ENCODE measurements around the gene PLCB1. TPM values are rescaled to one million over a fixed set of nuclear protein-coding genes. Genes with fewer than 3 reads are reported as not detected.
A peak's percentile ranks its signal among the peaks of the same experiment; 100 is the strongest.

PLCB1 gene
- total and polyA plus RNA-seq, 2 donors (not counting 1 experiment from before 2014, with no cell fraction given): 13.4 to 23.3 TPM

DNA sequence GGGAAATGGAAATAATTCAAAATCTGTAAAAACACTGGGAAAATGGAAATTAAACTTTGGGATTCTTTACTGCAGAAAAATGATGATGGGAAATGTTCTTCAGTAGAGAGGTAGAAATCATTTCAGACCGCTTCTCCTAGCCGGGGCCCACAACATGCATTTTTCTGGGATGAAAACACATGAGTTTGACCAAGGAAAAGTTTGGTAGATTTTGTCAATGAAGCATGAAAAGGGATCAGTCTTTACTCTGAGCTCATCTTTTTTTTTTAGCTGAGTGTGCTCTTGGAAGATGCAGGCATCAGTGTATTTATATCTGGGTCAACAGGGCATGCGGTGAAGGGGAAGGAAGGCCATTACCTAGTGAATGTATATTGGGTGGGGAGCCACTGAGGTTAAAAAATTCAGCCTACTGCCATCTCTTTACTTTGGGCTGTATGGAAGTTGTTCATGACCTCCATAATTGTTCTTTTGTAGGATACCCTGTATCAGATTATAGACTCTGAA is 36.8 kb downstream of the PLCB1 start:
- H3K36me3 ChIP-seq (ENCODE audit: control insufficient read depth, insufficient read depth, low read length): no peaks in the 10 kb centered on the region
- no peak overlapping the region for H3K9ac ChIP-seq (ENCODE audit: insufficient read depth, low read length)
- H3K4me1 ChIP-seq (ENCODE audit: control insufficient read depth, extremely low read depth, insufficient read depth, low read length): no peaks in the 10 kb centered on the region
- H3K4me3 ChIP-seq (replicated peaks in 1 of 4; ENCODE audit: control extremely low read depth in 1 of 4, insufficient read depth in 1 of 4, low read depth in 3 of 4, low read length in 4 of 4): no peak overlapping the region
- H2AFZ ChIP-seq (ENCODE audit: low read length): no peak overlapping the region
- H3K4me2 ChIP-seq (ENCODE audit: extremely low read depth, insufficient read depth, low read length): no peak overlapping the region
- TF ChIP-seq EZH2 (IDR thresholded peaks at IDR 0.05; ENCODE audit: low read length, missing control alignments): no peak
- TF ChIP-seq, protein P1, sequence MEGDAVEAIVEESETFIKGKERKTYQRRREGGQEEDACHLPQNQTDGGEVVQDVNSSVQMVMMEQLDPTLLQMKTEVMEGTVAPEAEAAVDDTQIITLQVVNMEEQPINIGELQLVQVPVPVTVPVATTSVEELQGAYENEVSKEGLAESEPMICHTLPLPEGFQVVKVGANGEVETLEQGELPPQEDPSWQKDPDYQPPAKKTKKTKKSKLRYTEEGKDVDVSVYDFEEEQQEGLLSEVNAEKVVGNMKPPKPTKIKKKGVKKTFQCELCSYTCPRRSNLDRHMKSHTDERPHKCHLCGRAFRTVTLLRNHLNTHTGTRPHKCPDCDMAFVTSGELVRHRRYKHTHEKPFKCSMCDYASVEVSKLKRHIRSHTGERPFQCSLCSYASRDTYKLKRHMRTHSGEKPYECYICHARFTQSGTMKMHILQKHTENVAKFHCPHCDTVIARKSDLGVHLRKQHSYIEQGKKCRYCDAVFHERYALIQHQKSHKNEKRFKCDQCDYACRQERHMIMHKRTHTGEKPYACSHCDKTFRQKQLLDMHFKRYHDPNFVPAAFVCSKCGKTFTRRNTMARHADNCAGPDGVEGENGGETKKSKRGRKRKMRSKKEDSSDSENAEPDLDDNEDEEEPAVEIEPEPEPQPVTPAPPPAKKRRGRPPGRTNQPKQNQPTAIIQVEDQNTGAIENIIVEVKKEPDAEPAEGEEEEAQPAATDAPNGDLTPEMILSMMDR (conservative IDR thresholded peaks at IDR 0.05 in 1 of 2, IDR thresholded peaks at IDR 0.05 in 1 of 2; ENCODE audit: low read depth in 1 of 2, low read length in 2 of 2): no peak
- H4K20me1 ChIP-seq (ENCODE audit: control insufficient read depth, extremely low read depth, insufficient read depth, low read length): no peaks in the 10 kb centered on the region
- peak in 1 of 2 donors; percentile 18 for DNase-seq (ENCODE audit: low read depth in 2 of 2)
- no peaks in the 10 kb centered on the region for H3K27me3 ChIP-seq (ENCODE audit: control insufficient read depth, insufficient read depth, low read length)
- no peaks in the 10 kb centered on the region for H3K9me3 ChIP-seq (ENCODE audit: control insufficient read depth, insufficient read depth, low read depth, low read length)
- no peak overlapping the region for H3K27ac ChIP-seq (ENCODE audit: insufficient read depth, low read length)
- no peaks in the 10 kb centered on the region for H3K79me2 ChIP-seq (ENCODE audit: control insufficient read depth, insufficient read depth, low read length)

DNA sequence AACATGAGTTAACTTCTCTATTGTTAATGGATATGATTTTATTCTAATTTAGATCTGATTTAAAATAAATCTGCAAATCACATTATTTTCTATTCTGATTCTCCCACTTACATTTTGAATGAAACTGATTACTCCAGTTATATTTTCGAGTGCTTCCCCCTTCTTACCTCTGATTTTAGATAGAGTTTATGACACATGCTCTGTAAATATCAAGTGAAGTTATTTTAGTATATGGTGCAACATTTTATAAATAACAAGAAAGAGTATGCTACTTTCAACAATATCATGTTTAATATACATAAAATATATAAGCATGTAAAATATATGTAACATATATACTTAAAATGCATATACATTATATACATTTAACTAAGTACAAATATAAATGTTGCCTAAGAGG is 38.9 kb downstream of the PLCB1 start:
- TF ChIP-seq EZH2 (IDR thresholded peaks at IDR 0.05; ENCODE audit: low read length, missing control alignments): no peak
- TF ChIP-seq, protein P1 (conservative IDR thresholded peaks at IDR 0.05 in 1 of 2, IDR thresholded peaks at IDR 0.05 in 1 of 2; ENCODE audit: low read depth in 1 of 2, low read length in 2 of 2): no peak
- Histone ChIP-seq H3K4me3 (replicated peaks in 1 of 4; ENCODE audit: control extremely low read depth in 1 of 4, insufficient read depth in 1 of 4, low read depth in 3 of 4, low read length in 4 of 4) (no peak overlapping the region), H3K4me1 (ENCODE audit: control insufficient read depth, extremely low read depth, insufficient read depth, low read length) (no peaks in the 10 kb centered on the region), H3K27ac (ENCODE audit: insufficient read depth, low read length) (no peak overlapping the region), H3K79me2 (ENCODE audit: control insufficient read depth, insufficient read depth, low read length) (no peaks in the 10 kb centered on the region), H3K9me3 (ENCODE audit: control insufficient read depth, insufficient read depth, low read depth, low read length) (no peaks in the 10 kb centered on the region), H3K27me3 (ENCODE audit: control insufficient read depth, insufficient read depth, low read length) (no peaks in the 10 kb centered on the region), H3K36me3 (ENCODE audit: control insufficient read depth, insufficient read depth, low read length) (no peaks in the 10 kb centered on the region), H3K9ac (ENCODE audit: insufficient read depth, low read length) (no peak overlapping the region), H4K20me1 (ENCODE audit: control insufficient read depth, extremely low read depth, insufficient read depth, low read length) (no peaks in the 10 kb centered on the region), H2AFZ (ENCODE audit: low read length) (no peak overlapping the region), H3K4me2 (ENCODE audit: extremely low read depth, insufficient read depth, low read length) (no peak overlapping the region)
- DNase-seq (ENCODE audit: low read depth in 2 of 2): no peak

DNA sequence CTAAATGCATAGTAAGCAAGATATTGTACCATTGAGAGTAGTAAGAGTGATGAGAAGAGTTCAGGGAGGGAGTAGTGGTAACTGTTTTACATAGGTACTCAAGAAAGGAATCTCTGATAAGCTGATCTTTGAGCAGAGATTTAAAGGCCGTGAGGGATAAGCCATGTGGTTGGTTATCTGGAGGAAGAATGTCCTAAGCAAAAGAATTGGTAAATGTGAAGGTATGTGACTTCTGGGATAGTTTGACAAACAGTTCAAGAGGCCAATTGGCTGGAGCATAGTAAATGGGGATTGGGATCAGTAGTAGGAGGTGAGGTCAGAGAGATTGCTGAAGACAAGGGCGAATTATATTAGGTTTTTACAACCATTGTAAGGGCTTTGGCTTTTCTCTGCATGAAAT is 40.1 kb downstream of the PLCB1 start:
- Histone ChIP-seq H3K4me3 (replicated peaks in 1 of 4; ENCODE audit: control extremely low read depth in 1 of 4, insufficient read depth in 1 of 4, low read depth in 3 of 4, low read length in 4 of 4) (no peak overlapping the region), H3K4me1 (ENCODE audit: control insufficient read depth, extremely low read depth, insufficient read depth, low read length) (no peaks in the 10 kb centered on the region), H3K4me2 (ENCODE audit: extremely low read depth, insufficient read depth, low read length) (no peak overlapping the region), H3K9me3 (ENCODE audit: control insufficient read depth, insufficient read depth, low read depth, low read length) (no peaks in the 10 kb centered on the region), H2AFZ (ENCODE audit: low read length) (no peak overlapping the region), H3K36me3 (ENCODE audit: control insufficient read depth, insufficient read depth, low read length) (no peaks in the 10 kb centered on the region), H3K27ac (ENCODE audit: insufficient read depth, low read length) (no peak overlapping the region), H3K9ac (ENCODE audit: insufficient read depth, low read length) (no peak overlapping the region), H3K27me3 (ENCODE audit: control insufficient read depth, insufficient read depth, low read length) (no peaks in the 10 kb centered on the region), H3K79me2 (ENCODE audit: control insufficient read depth, insufficient read depth, low read length) (no peaks in the 10 kb centered on the region), H4K20me1 (ENCODE audit: control insufficient read depth, extremely low read depth, insufficient read depth, low read length) (no peaks in the 10 kb centered on the region)
- TF ChIP-seq, protein P1 (conservative IDR thresholded peaks at IDR 0.05 in 1 of 2, IDR thresholded peaks at IDR 0.05 in 1 of 2; ENCODE audit: low read depth in 1 of 2, low read length in 2 of 2): no peak
- no peak for TF ChIP-seq EZH2 (IDR thresholded peaks at IDR 0.05; ENCODE audit: low read length, missing control alignments)
- no peak for DNase-seq (ENCODE audit: low read depth in 2 of 2)
